ENCODE data around the gene UPK2. TPM values are rescaled to one million over a fixed set of nuclear protein-coding genes. Genes with fewer than 3 reads are reported as not detected.

The UPK2 gene

GRCh38 chr11:118998822-118999221, 42.7 kb downstream of the UPK2 start:
- Histone ChIP-seq H2AK5ac (ENCODE audit: low read depth, low read length) (no peak overlapping the region), H3K27ac (replicated peaks; ENCODE audit: low read length) (peak overlapping the region; percentile 61), H2BK12ac (ENCODE audit: low read length) (no peak overlapping the region), H3K4me2 (ENCODE audit: insufficient read depth, low read length, poor library complexity, severe bottlenecking) (peak overlapping the region; percentile 88), H3K18ac (ENCODE audit: low read length) (no peak overlapping the region), H3K14ac (ENCODE audit: low read length) (no peak overlapping the region), H3K36me3 (replicated peaks in 1 of 2; ENCODE audit: control insufficient read depth in 2 of 2, insufficient read depth in 2 of 2, low read length in 2 of 2) (peaks cover 10 to 47% of the 10 kb centered on the region in 2 donors), H3K9ac (ENCODE audit: low read depth, low read length, poor library complexity) (peak overlapping the region; percentile 99), H4K91ac (ENCODE audit: low read depth, low read length, poor library complexity) (no peak overlapping the region), H4K8ac (ENCODE audit: low read depth, low read length) (no peak overlapping the region), H3K4ac (ENCODE audit: low read length) (no peak overlapping the region), H3K9me3 (replicated peaks in 1 of 2; ENCODE audit: control insufficient read depth in 2 of 2, insufficient read depth in 1 of 2, low read depth in 1 of 2, low read length in 2 of 2) (peaks cover 2 to 4% of the 10 kb centered on the region in 2 donors), H3K79me1 (ENCODE audit: low read depth, low read length) (peaks cover 4% of the 10 kb centered on the region), H2AFZ (ENCODE audit: low read length) (peak overlapping the region; percentile 89), H3K27me3 (ENCODE audit: control insufficient read depth in 3 of 3, insufficient read depth in 3 of 3, low read depth in 1 of 3, low read length in 3 of 3) (no peaks in the 10 kb centered on the region), H3K23ac (ENCODE audit: low read depth, low read length, poor library complexity) (no peak overlapping the region), H2BK120ac (ENCODE audit: low read depth, low read length) (no peak overlapping the region), H2BK15ac (ENCODE audit: low read length) (peak overlapping the region; percentile 60), H2BK5ac (ENCODE audit: low read length) (no peak overlapping the region), H3K4me1 (ENCODE audit: control insufficient read depth in 2 of 2, insufficient read depth in 1 of 2, low read depth in 1 of 2, low read length in 2 of 2) (peaks cover 10 to 11% of the 10 kb centered on the region in 2 donors), H3K4me3 (ENCODE audit: low read length in 2 of 2) (peak overlapping the region; percentile 82 to 99)
- WGBS, 2 donors (ENCODE audit: extremely low coverage in 2 of 2, insufficient read length in 2 of 2, insufficient replicate concordance in 1 of 2), result no CpG with 5 or more reads among the region's 6 CpGs
- DNase-seq (ENCODE audit: low spot score), result no peak

GRCh38 chr11:119000906-119001305, 44.8 kb downstream of the UPK2 start:
- H3K9ac ChIP-seq (ENCODE audit: low read depth, low read length, poor library complexity), result no peak overlapping the region
- no peak overlapping the region for H2BK120ac ChIP-seq (ENCODE audit: low read depth, low read length)
- H4K8ac ChIP-seq (ENCODE audit: low read depth, low read length), result no peak overlapping the region
- no peak overlapping the region for H2BK15ac ChIP-seq (ENCODE audit: low read length)
- H3K79me1 ChIP-seq (ENCODE audit: low read depth, low read length), result peaks cover 4% of the 10 kb centered on the region
- no peak overlapping the region for H4K91ac ChIP-seq (ENCODE audit: low read depth, low read length, poor library complexity)
- no peak overlapping the region for H2BK5ac ChIP-seq (ENCODE audit: low read length)
- no peaks in the 10 kb centered on the region for H3K27me3 ChIP-seq (ENCODE audit: control insufficient read depth in 3 of 3, insufficient read depth in 3 of 3, low read depth in 1 of 3, low read length in 3 of 3)
- DNase-seq (ENCODE audit: low spot score), result no peak
- H2AFZ ChIP-seq (ENCODE audit: low read length), result no peak overlapping the region
- H3K4me1 ChIP-seq (ENCODE audit: control insufficient read depth in 2 of 2, insufficient read depth in 1 of 2, low read depth in 1 of 2, low read length in 2 of 2), result peaks cover 10 to 11% of the 10 kb centered on the region in 2 donors
- peaks cover 14 to 55% of the 10 kb centered on the region in 2 donors for H3K36me3 ChIP-seq (replicated peaks in 1 of 2; ENCODE audit: control insufficient read depth in 2 of 2, insufficient read depth in 2 of 2, low read length in 2 of 2)
- H3K27ac ChIP-seq (replicated peaks; ENCODE audit: low read length), result no peak overlapping the region
- no peak overlapping the region for H3K23ac ChIP-seq (ENCODE audit: low read depth, low read length, poor library complexity)
- no peak overlapping the region for H2AK5ac ChIP-seq (ENCODE audit: low read depth, low read length)
- WGBS, 2 donors (ENCODE audit: extremely low coverage in 2 of 2, insufficient read length in 2 of 2, insufficient replicate concordance in 1 of 2), result no CpG with 5 or more reads among the region's 1 CpG
- no peak overlapping the region for H3K14ac ChIP-seq (ENCODE audit: low read length)
- H3K4me3 ChIP-seq (ENCODE audit: low read length in 2 of 2), result no peak overlapping the region
- H3K4me2 ChIP-seq (ENCODE audit: insufficient read depth, low read length, poor library complexity, severe bottlenecking), result no peak overlapping the region
- H3K9me3 ChIP-seq (replicated peaks in 1 of 2; ENCODE audit: control insufficient read depth in 2 of 2, insufficient read depth in 1 of 2, low read depth in 1 of 2, low read length in 2 of 2), result peaks cover 2% of the 10 kb centered on the region in 2 donors
- no peak overlapping the region for H3K4ac ChIP-seq (ENCODE audit: low read length)
- no peak overlapping the region for H3K18ac ChIP-seq (ENCODE audit: low read length)
- H2BK12ac ChIP-seq (ENCODE audit: low read length), result no peak overlapping the region

- peaks cover 23 to 70% of the 10 kb centered on the region in 2 donors for H3K36me3 ChIP-seq (replicated peaks in 1 of 2; ENCODE audit: control insufficient read depth in 2 of 2, insufficient read depth in 2 of 2, low read length in 2 of 2)
- no CpG with 5 or more reads among the region's 4 CpGs for WGBS, 2 donors (ENCODE audit: extremely low coverage in 2 of 2, insufficient read length in 2 of 2, insufficient replicate concordance in 1 of 2)
Observed at GRCh38 chr11:119006656-119007055, 50.6 kb downstream of the UPK2 start.

More at GRCh38 chr11:119006656-119007055, 50.6 kb downstream of the UPK2 start:
- H2BK12ac ChIP-seq (ENCODE audit: low read length), result no peak overlapping the region
- H2BK5ac ChIP-seq (ENCODE audit: low read length), result no peak overlapping the region
- H3K23ac ChIP-seq (ENCODE audit: low read depth, low read length, poor library complexity), result no peak overlapping the region
- no peaks in the 10 kb centered on the region for H3K79me1 ChIP-seq (ENCODE audit: low read depth, low read length)
- H3K9me3 ChIP-seq (replicated peaks in 1 of 2; ENCODE audit: control insufficient read depth in 2 of 2, insufficient read depth in 1 of 2, low read depth in 1 of 2, low read length in 2 of 2), result no peaks in the 10 kb centered on the region
- H2BK120ac ChIP-seq (ENCODE audit: low read depth, low read length), result no peak overlapping the region
- no peak overlapping the region for H2AFZ ChIP-seq (ENCODE audit: low read length)
- no peak overlapping the region for H3K4ac ChIP-seq (ENCODE audit: low read length)
- H4K91ac ChIP-seq (ENCODE audit: low read depth, low read length, poor library complexity), result no peak overlapping the region
- no peak for DNase-seq (ENCODE audit: low spot score)
- no peak overlapping the region for H3K14ac ChIP-seq (ENCODE audit: low read length)
- no peak overlapping the region for H2BK15ac ChIP-seq (ENCODE audit: low read length)
- H2AK5ac ChIP-seq (ENCODE audit: low read depth, low read length), result no peak overlapping the region
- no peak overlapping the region for H3K18ac ChIP-seq (ENCODE audit: low read length)
- H3K4me3 ChIP-seq (ENCODE audit: low read length in 2 of 2), result no peak overlapping the region
- H3K9ac ChIP-seq (ENCODE audit: low read depth, low read length, poor library complexity), result no peak overlapping the region
- no peak overlapping the region for H3K27ac ChIP-seq (replicated peaks; ENCODE audit: low read length)
- H3K4me1 ChIP-seq (ENCODE audit: control insufficient read depth in 2 of 2, insufficient read depth in 1 of 2, low read depth in 1 of 2, low read length in 2 of 2), result no peaks in the 10 kb centered on the region
- no peak overlapping the region for H3K4me2 ChIP-seq (ENCODE audit: insufficient read depth, low read length, poor library complexity, severe bottlenecking)
- H4K8ac ChIP-seq (ENCODE audit: low read depth, low read length), result no peak overlapping the region
- no peaks in the 10 kb centered on the region for H3K27me3 ChIP-seq (ENCODE audit: control insufficient read depth in 3 of 3, insufficient read depth in 3 of 3, low read depth in 1 of 3, low read length in 3 of 3)

Small RNA genes within 50 kb of the gene (small RNA-seq; reads per million reads assigned to genes)
- gene AP003392.2 (ENCODE audit: insufficient read depth), result not detected
- not detected for gene MIR4492 (ENCODE audit: insufficient read depth)
- not detected for gene RF00017 (ENCODE audit: insufficient read depth)
- not detected for gene RF00019 (ENCODE audit: insufficient read depth)
- gene RN7SL688P (ENCODE audit: insufficient read depth), result not detected
